Measurements from ENCODE around the gene AVPR1B. TPM values are rescaled to one million over a fixed set of nuclear protein-coding genes. Genes with fewer than 3 reads are reported as not detected.
"Not testable (repeated sequence)": the region's sequence is repeated elsewhere in the genome, so short reads cannot be mapped to it uniquely, and the experiment has no call there.

Gene AVPR1B
- total RNA-seq, 1 experiment from 2014 or later, result not detected

GRCh38 chr1:206081856-206082255 is 35.3 kb downstream of the AVPR1B start:
- DNase-seq (ENCODE audit: low read depth), result no peak

- DNase-seq (ENCODE audit: low read depth), result no peak
These were observed 37.0 kb downstream of the AVPR1B start for GRCh38 chr1:206080026-206080820.

- no peak for DNase-seq (ENCODE audit: low read depth)
These were observed 38.1 kb downstream of the AVPR1B start for GRCh38 chr1:206079135-206079534.

GRCh38 chr1:206075786-206076755 is 41.1 kb downstream of the AVPR1B start:
- no peak for DNase-seq (ENCODE audit: low read depth)

- DNase-seq (ENCODE audit: low read depth), result no peak
These were observed 42.3 kb downstream of the AVPR1B start for GRCh38 chr1:206074839-206075238.

- DNase-seq (ENCODE audit: low read depth), result no peak
These were observed 46.4 kb downstream of the AVPR1B start for GRCh38 chr1:206070627-206071304.

GRCh38 chr1:206068314-206068713 is 48.9 kb downstream of the AVPR1B start:
- DNase-seq (ENCODE audit: low read depth), result no peak

GRCh38 chr1:206067486-206068227 is 49.5 kb downstream of the AVPR1B start:
- no peak for DNase-seq (ENCODE audit: low read depth)

GRCh38 chr1:206066479-206067171 is 50.6 kb downstream of the AVPR1B start:
- DNase-seq (ENCODE audit: low read depth), result no peak

- DNase-seq (ENCODE audit: low read depth), result no peak
These were observed 51.5 kb downstream of the AVPR1B start for GRCh38 chr1:206065547-206066145.

- not testable (repeated sequence) for DNase-seq (ENCODE audit: low read depth)
These were observed 52.7 kb downstream of the AVPR1B start for GRCh38 chr1:206064501-206064900.

- not testable (repeated sequence) for DNase-seq (ENCODE audit: low read depth)
These were observed 53.2 kb downstream of the AVPR1B start for GRCh38 chr1:206064001-206064400.

- no peak for DNase-seq (ENCODE audit: low read depth)
These were observed 54.7 kb downstream of the AVPR1B start for GRCh38 chr1:206062464-206062863.

GRCh38 chr1:206060844-206061243 is 56.3 kb downstream of the AVPR1B start:
- DNase-seq (ENCODE audit: low read depth), result no peak

Other genes with a start within 250 kb of the AVPR1B start
- 0.07 TPM in 1 of 2 replicates, not detected in the other for gene SLC26A9, start 173.9 kb downstream of the AVPR1B start, total RNA-seq (2014; rRNA removed; shearing (Covaris generic))
- 0.44 and 0.69 TPM in 2 replicates for gene RAB7B, start 114.0 kb downstream of the AVPR1B start, total RNA-seq (2014; rRNA removed; shearing (Covaris generic))
- not detected in 2 replicates for gene CTSE, start 93.5 kb downstream of the AVPR1B start, total RNA-seq (2014; rRNA removed; shearing (Covaris generic))
- not detected in 2 replicates for gene RHEX, start 64.2 kb downstream of the AVPR1B start, total RNA-seq (2014; rRNA removed; shearing (Covaris generic))
- 9.1 and 13.3 TPM in 2 replicates for gene FAM72A, start 85.5 kb upstream of the AVPR1B start, total RNA-seq (2014; rRNA removed; shearing (Covaris generic))
- gene SRGAP2, start 86.2 kb upstream of the AVPR1B start, total RNA-seq (2014; rRNA removed; shearing (Covaris generic)), result 38.8 and 69.6 TPM in 2 replicates

All from M059J (cell line).